NCI-H82 (cell line): Measurements from ENCODE around the gene CASKIN2.
"Not testable (repeated sequence)": the region's sequence is repeated elsewhere in the genome, so short reads cannot be mapped to it uniquely, and the experiment has no call there.

Source experiments
- DNase-seq: peaks from one replicate; lab custom pipeline; 2025; lab: John Stamatoyannopoulos, UW

CASKIN2 gene

GRCh38 chr17:75489511-75489955 lies 25.8 kb downstream of the CASKIN2 start:
- DNase-seq: no peak

GRCh38 chr17:75488693-75489510 lies 26.4 kb downstream of the CASKIN2 start:
- DNase-seq: no peak

- DNase-seq: no peak
Observed at GRCh38 chr17:75487351-75488070, 27.8 kb downstream of the CASKIN2 start.

GRCh38 chr17:75486951-75487350 lies 28.4 kb downstream of the CASKIN2 start:
- DNase-seq: no peak

- no peak for DNase-seq
Observed at GRCh38 chr17:75486151-75486550, 29.2 kb downstream of the CASKIN2 start.

- no peak for DNase-seq
Observed at GRCh38 chr17:75485688-75486087, 29.6 kb downstream of the CASKIN2 start.

- no peak for DNase-seq
Observed at GRCh38 chr17:75482098-75482942, 33.0 kb downstream of the CASKIN2 start.

GRCh38 chr17:75481194-75482068 lies 33.9 kb downstream of the CASKIN2 start:
- DNase-seq: peak; percentile 95

- DNase-seq: peak; percentile 31
Observed at GRCh38 chr17:75480281-75480680, 35.1 kb downstream of the CASKIN2 start.

- no peak for DNase-seq
Observed at GRCh38 chr17:75478508-75478907, 36.8 kb downstream of the CASKIN2 start.

GRCh38 chr17:75477490-75477862 lies 37.9 kb downstream of the CASKIN2 start:
- DNase-seq: not testable (repeated sequence)

GRCh38 chr17:75476752-75477489 lies 38.4 kb downstream of the CASKIN2 start:
- DNase-seq: no peak

- no peak for DNase-seq
Observed at GRCh38 chr17:75476271-75476671, 39.1 kb downstream of the CASKIN2 start.

GRCh38 chr17:75475851-75476250 lies 39.5 kb downstream of the CASKIN2 start:
- no peak for DNase-seq

- no peak for DNase-seq
Observed at GRCh38 chr17:75475144-75475835, 40.0 kb downstream of the CASKIN2 start.

GRCh38 chr17:75474736-75475135 lies 40.6 kb downstream of the CASKIN2 start:
- no peak for DNase-seq

- DNase-seq: no peak
Observed at GRCh38 chr17:75473246-75473645, 42.1 kb downstream of the CASKIN2 start.

GRCh38 chr17:75472119-75472518 lies 43.2 kb downstream of the CASKIN2 start:
- DNase-seq: no peak

- DNase-seq: no peak
Observed at GRCh38 chr17:75471207-75471606, 44.1 kb downstream of the CASKIN2 start.

- DNase-seq: no peak
Observed at GRCh38 chr17:75468779-75469373, 46.5 kb downstream of the CASKIN2 start.
